Measurements from ENCODE around the gene RBM5.

RBM5 gene

DNA sequence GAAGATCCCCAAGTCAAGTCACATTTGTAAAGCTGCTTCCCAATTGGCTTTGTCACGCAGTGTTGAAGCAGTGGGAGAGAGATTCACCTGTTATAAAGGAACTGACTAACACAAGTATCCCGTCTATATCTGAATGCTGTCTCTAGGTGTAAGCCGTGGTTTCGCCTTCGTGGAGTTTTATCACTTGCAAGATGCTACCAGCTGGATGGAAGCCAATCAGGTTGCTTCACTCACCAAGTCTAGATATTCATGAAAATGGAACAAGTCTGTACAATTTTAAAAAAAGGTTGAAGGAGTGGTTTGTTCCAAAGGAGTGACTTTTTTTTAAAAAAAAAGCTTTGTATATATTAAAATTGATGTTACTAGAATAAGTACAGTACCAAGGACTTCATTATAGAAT, 11.7 kb downstream of the RBM5 start:
- ATAC-seq: no peak
- TF ChIP-seq ZNF70 (CRISPR knock-in tag; IDR thresholded peaks at IDR 0.05) (no peak), TOX (CRISPR knock-in tag; IDR thresholded peaks at IDR 0.05; ENCODE audit: borderline replicate concordance) (no peak), PPARA (CRISPR knock-in tag; IDR thresholded peaks at IDR 0.05; ENCODE audit: borderline replicate concordance) (no peak), BACH2 (CRISPR knock-in tag; IDR thresholded peaks at IDR 0.05; ENCODE audit: borderline replicate concordance) (no peak), GLIS3 (CRISPR knock-in tag; IDR thresholded peaks at IDR 0.05) (no peak), ZNF565 (CRISPR knock-in tag; conservative IDR thresholded peaks at IDR 0.05; ENCODE audit: low read depth) (no peak), ZNF8 (CRISPR knock-in tag; IDR thresholded peaks at IDR 0.05) (no peak), ISL1 (CRISPR knock-in tag; IDR thresholded peaks at IDR 0.05) (no peak), ARNTL (CRISPR knock-in tag; IDR thresholded peaks at IDR 0.05; ENCODE audit: borderline replicate concordance, low read depth) (no peak), TCF4 (CRISPR knock-in tag; IDR thresholded peaks at IDR 0.05; ENCODE audit: borderline replicate concordance) (no peak), CSDC2 (CRISPR knock-in tag; IDR thresholded peaks at IDR 0.05) (no peak), OSR1 (CRISPR knock-in tag; IDR thresholded peaks at IDR 0.05) (no peak), ZC3H10 (CRISPR knock-in tag; IDR thresholded peaks at IDR 0.05) (no peak), RARB (CRISPR knock-in tag; IDR thresholded peaks at IDR 0.05) (no peak), ZFP30 (CRISPR knock-in tag; IDR thresholded peaks at IDR 0.05) (no peak)
- TF ChIP-seq, protein P1, sequence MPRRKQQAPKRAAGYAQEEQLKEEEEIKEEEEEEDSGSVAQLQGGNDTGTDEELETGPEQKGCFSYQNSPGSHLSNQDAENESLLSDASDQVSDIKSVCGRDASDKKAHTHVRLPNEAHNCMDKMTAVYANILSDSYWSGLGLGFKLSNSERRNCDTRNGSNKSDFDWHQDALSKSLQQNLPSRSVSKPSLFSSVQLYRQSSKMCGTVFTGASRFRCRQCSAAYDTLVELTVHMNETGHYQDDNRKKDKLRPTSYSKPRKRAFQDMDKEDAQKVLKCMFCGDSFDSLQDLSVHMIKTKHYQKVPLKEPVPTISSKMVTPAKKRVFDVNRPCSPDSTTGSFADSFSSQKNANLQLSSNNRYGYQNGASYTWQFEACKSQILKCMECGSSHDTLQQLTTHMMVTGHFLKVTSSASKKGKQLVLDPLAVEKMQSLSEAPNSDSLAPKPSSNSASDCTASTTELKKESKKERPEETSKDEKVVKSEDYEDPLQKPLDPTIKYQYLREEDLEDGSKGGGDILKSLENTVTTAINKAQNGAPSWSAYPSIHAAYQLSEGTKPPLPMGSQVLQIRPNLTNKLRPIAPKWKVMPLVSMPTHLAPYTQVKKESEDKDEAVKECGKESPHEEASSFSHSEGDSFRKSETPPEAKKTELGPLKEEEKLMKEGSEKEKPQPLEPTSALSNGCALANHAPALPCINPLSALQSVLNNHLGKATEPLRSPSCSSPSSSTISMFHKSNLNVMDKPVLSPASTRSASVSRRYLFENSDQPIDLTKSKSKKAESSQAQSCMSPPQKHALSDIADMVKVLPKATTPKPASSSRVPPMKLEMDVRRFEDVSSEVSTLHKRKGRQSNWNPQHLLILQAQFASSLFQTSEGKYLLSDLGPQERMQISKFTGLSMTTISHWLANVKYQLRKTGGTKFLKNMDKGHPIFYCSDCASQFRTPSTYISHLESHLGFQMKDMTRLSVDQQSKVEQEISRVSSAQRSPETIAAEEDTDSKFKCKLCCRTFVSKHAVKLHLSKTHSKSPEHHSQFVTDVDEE (CRISPR knock-in tag; IDR thresholded peaks at IDR 0.05): no peak
- TF ChIP-seq, protein P2, sequence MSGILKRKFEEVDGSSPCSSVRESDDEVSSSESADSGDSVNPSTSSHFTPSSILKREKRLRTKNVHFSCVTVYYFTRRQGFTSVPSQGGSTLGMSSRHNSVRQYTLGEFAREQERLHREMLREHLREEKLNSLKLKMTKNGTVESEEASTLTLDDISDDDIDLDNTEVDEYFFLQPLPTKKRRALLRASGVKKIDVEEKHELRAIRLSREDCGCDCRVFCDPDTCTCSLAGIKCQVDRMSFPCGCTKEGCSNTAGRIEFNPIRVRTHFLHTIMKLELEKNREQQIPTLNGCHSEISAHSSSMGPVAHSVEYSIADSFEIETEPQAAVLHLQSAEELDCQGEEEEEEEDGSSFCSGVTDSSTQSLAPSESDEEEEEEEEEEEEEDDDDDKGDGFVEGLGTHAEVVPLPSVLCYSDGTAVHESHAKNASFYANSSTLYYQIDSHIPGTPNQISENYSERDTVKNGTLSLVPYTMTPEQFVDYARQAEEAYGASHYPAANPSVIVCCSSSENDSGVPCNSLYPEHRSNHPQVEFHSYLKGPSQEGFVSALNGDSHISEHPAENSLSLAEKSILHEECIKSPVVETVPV (CRISPR knock-in tag; IDR thresholded peaks at IDR 0.05): no peak
- TF ChIP-seq, protein P3, sequence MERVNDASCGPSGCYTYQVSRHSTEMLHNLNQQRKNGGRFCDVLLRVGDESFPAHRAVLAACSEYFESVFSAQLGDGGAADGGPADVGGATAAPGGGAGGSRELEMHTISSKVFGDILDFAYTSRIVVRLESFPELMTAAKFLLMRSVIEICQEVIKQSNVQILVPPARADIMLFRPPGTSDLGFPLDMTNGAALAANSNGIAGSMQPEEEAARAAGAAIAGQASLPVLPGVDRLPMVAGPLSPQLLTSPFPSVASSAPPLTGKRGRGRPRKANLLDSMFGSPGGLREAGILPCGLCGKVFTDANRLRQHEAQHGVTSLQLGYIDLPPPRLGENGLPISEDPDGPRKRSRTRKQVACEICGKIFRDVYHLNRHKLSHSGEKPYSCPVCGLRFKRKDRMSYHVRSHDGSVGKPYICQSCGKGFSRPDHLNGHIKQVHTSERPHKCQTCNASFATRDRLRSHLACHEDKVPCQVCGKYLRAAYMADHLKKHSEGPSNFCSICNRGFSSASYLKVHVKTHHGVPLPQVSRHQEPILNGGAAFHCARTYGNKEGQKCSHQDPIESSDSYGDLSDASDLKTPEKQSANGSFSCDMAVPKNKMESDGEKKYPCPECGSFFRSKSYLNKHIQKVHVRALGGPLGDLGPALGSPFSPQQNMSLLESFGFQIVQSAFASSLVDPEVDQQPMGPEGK (CRISPR knock-in tag; IDR thresholded peaks at IDR 0.05; ENCODE audit: borderline replicate concordance): no peak
- TF ChIP-seq, protein P4, sequence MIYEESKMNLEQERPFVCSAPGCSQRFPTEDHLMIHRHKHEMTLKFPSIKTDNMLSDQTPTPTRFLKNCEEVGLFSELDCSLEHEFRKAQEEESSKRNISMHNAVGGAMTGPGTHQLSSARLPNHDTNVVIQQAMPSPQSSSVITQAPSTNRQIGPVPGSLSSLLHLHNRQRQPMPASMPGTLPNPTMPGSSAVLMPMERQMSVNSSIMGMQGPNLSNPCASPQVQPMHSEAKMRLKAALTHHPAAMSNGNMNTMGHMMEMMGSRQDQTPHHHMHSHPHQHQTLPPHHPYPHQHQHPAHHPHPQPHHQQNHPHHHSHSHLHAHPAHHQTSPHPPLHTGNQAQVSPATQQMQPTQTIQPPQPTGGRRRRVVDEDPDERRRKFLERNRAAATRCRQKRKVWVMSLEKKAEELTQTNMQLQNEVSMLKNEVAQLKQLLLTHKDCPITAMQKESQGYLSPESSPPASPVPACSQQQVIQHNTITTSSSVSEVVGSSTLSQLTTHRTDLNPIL (CRISPR knock-in tag; IDR thresholded peaks at IDR 0.05; ENCODE audit: low read depth): no peak
- TF ChIP-seq, protein P5, sequence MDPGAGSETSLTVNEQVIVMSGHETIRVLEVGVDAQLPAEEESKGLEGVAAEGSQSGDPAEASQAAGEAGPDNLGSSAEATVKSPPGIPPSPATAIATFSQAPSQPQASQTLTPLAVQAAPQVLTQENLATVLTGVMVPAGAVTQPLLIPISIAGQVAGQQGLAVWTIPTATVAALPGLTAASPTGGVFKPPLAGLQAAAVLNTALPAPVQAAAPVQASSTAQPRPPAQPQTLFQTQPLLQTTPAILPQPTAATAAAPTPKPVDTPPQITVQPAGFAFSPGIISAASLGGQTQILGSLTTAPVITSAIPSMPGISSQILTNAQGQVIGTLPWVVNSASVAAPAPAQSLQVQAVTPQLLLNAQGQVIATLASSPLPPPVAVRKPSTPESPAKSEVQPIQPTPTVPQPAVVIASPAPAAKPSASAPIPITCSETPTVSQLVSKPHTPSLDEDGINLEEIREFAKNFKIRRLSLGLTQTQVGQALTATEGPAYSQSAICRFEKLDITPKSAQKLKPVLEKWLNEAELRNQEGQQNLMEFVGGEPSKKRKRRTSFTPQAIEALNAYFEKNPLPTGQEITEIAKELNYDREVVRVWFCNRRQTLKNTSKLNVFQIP (CRISPR knock-in tag; IDR thresholded peaks at IDR 0.05; ENCODE audit: borderline replicate concordance, low read depth): no peak

DNA sequence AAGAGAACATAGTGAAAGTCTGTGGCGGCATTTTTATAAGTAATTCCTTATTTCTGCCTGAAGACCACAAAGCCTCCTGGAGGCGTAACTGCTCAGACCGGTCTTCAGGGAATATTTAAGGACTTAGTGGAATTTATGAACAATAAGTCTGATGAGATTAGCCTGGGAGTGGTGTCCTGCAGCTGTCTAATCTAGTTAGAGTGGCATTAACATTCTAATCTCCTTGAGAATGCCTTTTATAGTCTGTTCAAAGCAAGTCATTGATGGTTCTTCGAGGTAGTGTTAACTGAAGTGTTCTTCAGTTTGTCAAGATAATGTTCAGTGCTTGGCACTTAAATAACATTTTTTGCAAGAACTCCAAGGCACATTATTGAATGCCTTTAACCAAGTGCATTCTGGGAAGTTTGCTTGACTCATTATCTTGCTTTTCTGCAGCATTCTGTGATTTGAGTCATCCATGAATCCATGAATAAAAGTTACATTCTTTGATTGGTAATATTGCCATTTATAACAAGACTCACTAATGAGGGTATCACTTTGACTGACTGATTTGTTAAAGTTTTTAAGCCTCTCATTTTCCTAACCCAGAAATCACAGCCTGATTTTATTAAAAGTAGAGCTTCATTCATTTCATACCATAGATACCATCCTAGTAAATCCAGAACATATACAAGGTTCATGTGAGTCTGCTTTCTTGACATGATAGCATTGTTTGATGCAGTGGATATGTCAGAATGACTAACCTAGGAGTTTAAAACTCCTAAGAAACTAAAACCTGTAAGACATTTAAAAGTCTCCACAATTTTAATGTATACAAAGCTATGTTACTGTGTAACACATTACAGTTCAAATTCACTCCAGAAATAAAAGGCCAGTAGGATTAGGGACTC, 12.5 kb downstream of the RBM5 start:
- peak; percentile 28; the same call in 1 of the 3 replicates for ATAC-seq
- TF ChIP-seq GLIS3 (CRISPR knock-in tag; IDR thresholded peaks at IDR 0.05) (no peak), ZNF70 (CRISPR knock-in tag; IDR thresholded peaks at IDR 0.05) (peak; percentile 69; the same call in 1 of the 2 replicates), ISL1 (CRISPR knock-in tag; IDR thresholded peaks at IDR 0.05) (peak; percentile 61)

DNA sequence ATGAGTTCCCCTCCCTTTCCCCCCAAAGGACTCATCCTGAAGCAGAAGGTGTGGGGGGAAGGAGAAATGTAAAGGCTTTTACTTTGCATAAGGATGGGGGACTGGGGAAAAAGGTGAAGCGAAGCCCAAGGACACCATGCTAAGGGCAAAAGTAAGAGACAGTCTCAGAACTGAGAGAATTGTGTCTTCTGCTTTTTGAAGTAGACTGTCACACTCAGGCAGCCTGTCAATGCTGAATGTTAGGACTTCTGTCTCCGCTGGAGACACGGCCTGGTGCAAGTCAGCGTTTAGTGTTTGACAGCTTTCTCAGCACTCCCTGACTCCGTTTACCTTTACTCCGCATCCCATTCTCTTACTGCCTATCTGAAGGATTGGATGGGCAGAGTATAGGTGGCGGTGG, 13.8 kb downstream of the RBM5 start:
- ATAC-seq: no peak
- TF ChIP-seq, protein P2 (CRISPR knock-in tag; IDR thresholded peaks at IDR 0.05): no peak
- no peak for TF ChIP-seq TCF4 (CRISPR knock-in tag; IDR thresholded peaks at IDR 0.05; ENCODE audit: borderline replicate concordance)
- TF ChIP-seq, protein P1 (CRISPR knock-in tag; IDR thresholded peaks at IDR 0.05): no peak

Data from SK-N-SH treated with all-trans-retinoic acid at 6 μM for 48 hours (cell line).